HEK293T (cell line): ENCODE data around the gene DOCK10.

ENCODE experiments used
- ELF4 ChIP-seq: fragments of 450-650 bp; IDR thresholded peaks from 2 replicates; pipeline ENCODE4 v1.6.1; 2017; ENCODE audit warnings: antibody characterized with exemption
- FOXK2 ChIP-seq: fragments of 450-650 bp; IDR thresholded peaks from 2 replicates; pipeline ENCODE4 v1.6.1; 2016; ENCODE audit warnings: mild to moderate bottlenecking
- FOXM1 ChIP-seq: fragments of 450-650 bp; IDR thresholded peaks from 2 replicates; pipeline ENCODE4 v1.6.1; 2017; ENCODE audit warnings: mild to moderate bottlenecking, borderline replicate concordance
- L3MBTL2 ChIP-seq: fragments of 450-650 bp; conservative IDR thresholded peaks from 2 replicates; pipeline ENCODE4 v1.6.1; 2016; ENCODE audit warnings: mild to moderate bottlenecking
- LEF1 ChIP-seq: fragments of 450-650 bp; IDR thresholded peaks from 2 replicates; pipeline ENCODE4 v1.6.1; 2017; ENCODE audit warnings: mild to moderate bottlenecking, borderline replicate concordance
- TARDBP ChIP-seq: fragments of 450-650 bp; IDR thresholded peaks from 2 replicates; pipeline ENCODE4 v1.6.1; 2016

DNA sequence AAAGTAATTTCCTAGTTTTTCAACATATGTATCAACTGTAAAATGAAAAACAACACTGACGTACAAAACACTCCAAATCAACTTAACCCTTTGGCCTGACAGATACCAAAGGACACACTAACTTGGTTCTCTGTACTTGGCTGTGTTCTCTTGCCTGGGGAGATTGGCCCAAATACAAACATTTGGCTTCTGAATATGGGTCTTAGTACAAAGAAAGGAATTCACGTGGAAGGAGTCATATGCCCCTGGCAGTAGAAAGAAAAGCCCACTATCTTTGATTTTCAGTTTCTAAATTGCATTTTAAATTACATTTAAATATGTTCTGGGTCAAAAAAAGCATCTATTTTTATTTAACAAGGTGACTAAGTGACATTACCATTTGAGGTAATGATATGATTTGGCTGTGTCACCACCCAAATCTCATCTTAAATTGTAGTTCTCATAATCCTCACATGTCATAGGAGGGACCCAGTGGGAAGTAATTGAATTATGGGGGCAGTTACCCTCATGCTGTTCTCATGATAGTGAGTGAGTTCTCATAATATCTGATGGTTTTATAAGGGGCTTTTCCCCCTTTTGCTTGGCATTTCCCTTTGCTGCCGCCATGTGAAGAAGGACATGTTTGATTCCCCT lies 172.6 kb downstream of the DOCK10 start:
- TF ChIP-seq LEF1 = no peak
- no peak for TF ChIP-seq ELF4
- no peak for TF ChIP-seq FOXK2
- no peak for TF ChIP-seq L3MBTL2
- TF ChIP-seq FOXM1 = no peak
- no peak for TF ChIP-seq TARDBP
